NCI-H1694 (cell line): ENCODE data around the gene ATG4B.
"Not testable (repeated sequence)": the region's sequence is repeated elsewhere in the genome, so short reads cannot be mapped to it uniquely, and the experiment has no call there.

ENCODE experiments used
- DNase-seq: peaks from one replicate; lab custom pipeline; 2025; lab: John Stamatoyannopoulos, UW

Gene ATG4B

DNA sequence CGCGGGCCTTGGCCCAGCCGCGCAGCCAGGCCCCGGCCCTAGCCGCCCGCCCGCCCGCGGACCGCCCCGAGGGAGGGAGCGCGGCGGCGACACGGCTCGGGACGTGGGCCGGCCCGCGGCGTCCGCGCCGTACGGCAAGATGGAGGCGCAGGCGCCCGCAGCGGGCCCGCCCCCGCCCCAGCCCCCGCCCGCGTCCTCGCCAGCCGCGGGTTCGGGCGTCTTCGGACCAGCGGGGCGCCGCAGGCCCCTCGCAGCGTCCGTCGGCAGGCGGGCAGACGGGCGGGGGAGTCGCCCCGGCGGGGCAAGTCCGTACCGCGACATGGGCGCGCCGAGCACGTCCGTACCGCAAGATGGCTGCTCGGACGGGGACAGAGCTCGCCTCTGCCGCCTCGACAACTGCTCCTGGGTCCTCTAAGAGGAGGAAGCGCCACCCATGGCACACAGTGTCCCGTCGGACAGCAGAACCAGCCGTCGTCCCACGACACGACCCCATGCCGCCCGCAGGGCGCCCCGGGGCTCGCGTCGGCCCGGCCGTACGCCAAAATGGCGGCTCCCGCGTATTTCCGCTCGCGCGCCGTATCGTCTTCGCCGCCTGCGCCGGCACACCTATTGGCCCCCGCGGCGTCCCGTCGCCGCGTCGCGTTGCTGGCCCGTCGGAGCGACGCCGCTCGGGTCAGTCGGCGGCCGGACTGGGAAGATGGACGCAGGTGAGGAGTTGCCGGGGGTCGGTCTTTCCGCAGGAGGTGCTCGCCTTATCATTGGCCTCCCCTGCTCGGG lies at the start of gene ATG4B, which contains the start of gene THAP4:
TSS of gene ATG4B (plus strand) at position 676 of the 777 bp plus-strand sequence. CDS start at position 698, 22 bp downstream.
TSS of gene THAP4 (minus strand) at position 141 of the 777 bp plus-strand sequence. CDS start 141 bp downstream, outside the sequence.
- no peak for DNase-seq

DNA sequence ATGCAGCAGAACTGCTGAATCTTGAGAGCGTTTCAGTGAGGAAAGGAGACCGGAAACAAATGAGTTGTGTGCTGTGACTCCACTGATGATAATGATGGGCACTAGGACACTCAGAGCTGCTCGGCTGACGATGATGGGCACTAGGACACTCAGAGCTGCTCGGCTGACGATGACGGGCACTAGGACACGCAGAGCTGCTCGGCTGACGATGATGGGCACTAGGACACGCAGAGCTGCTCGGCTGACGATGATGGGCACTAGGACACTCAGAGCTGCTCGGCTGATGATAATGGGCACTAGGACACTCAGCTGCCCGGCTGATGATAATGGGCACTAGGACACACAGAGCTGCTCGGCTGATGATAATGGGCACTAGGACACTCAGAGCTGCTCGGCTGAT lies 47.6 kb upstream of the ATG4B start:
- DNase-seq = not testable (repeated sequence)

DNA sequence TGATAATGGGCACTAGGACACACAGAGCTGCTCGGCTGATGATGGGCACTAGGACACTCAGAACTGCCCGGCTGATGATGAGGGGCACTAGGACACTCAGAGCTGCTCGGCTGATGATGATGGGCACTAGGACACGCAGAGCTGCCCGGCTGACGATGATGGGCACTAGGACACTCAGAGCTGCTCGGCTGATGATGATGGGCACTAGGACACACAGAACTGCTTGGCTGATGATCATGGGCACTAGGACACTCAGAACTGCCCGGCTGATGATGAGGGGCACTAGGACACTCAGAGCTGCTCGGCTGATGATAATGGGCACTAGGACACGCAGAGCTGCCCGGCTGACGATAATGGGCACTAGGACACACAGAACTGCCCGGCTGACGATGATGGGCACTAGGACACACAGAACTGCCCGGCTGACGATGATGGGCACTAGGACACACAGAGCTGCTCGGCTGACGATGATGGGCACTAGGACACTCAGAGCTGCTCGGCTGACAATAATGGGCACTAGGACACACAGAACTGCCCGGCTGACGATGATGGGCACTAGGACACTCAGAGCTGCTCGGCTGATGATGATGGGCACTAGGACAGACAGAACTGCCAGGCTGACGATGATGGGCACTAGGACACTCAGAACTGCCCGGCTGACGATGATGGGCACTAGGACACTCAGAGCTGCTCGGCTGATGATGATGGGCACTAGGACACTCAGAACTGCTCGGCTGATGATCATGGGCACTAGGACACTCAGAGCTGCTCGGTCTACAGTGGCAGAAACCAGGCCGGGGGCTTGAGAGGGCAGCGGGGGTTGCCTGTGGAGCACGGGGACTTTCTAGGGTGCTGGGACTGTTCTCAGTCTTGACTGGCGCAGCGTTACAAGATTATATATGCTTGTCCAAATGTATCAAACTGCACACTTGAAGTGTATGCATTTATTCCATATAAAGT lies 46.7 kb upstream of the ATG4B start:
- DNase-seq = not testable (repeated sequence)

DNA sequence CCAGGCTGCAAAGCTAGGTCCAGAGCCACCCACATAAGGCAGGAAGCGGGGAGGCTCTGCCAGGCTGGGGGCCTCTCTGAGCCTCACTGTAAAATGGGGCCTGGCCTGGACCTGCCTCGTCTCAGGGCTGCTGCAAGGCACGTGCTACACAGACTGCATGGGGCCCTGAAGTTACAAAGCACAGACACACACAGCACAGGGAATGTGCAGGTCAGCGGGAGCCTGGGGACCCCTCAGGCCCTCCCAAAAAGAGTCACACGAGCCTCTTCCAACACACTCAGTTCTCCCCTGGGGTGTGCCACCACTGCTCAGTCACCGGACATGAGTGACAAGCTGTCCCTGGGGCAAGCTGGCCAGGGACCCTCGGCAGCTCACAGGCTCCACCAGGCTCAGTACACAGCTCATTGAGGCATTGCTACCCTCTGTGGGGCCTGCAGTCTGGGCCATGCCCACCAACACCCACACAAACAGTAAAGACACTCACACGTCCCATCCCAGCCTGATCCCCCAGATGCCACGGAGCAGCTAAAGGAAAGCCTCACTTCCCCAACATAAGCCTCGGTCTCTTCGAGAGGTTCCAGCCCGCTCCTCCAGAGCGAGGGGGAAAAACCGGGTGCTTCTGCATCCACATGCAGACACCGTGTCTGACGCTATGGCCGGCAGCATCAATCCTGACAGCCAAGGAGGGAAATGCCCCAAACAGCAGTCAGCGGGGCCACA lies 45.2 kb upstream of the ATG4B start:
- no peak for DNase-seq

DNA sequence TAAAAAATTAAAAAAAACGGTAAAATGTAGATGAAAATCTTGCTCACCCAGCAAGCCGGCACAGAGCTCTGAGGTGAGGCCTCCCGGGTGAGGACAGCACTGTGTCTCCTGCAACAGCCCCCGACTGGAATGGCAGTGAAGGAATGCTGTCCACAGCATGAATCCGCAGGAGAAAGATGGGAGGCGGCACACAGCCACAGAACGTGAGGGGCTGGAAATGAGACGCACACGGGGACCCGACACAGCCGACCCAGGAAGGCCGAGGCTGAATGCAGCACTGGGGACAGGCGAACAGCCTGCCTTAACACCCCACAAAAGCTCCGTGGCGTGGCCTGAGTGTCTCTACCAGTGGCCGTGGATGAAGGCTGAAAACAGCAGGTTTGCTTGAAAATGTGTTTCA lies 44.2 kb upstream of the ATG4B start:
- DNase-seq = no peak

DNA sequence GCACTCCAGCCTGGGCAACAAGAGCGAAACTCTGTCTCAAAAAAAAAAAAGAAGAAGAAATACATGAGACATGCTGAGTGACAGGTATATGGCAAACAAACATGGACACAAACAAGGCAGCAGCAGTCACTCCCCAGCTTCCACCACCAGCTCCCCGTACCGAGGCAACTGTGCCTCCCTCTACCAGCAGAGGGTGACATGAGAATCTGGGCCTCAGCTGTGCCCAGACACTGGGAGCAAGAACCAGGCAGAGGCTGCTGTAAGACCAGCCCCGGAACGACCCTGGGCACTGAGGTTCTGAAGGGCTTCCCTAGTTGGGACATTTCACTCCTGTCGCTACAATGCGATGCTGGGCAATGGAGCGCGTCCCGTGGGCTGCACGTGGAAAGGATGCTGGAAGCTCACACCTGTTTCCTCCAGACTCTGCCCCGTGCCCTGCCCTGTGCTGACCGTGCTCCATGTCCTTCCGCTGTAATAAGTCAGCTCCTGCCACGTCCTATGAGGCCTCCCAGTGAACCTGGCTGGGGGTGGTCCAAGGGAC lies 41.8 kb upstream of the ATG4B start:
- peak; percentile 16 for DNase-seq

DNA sequence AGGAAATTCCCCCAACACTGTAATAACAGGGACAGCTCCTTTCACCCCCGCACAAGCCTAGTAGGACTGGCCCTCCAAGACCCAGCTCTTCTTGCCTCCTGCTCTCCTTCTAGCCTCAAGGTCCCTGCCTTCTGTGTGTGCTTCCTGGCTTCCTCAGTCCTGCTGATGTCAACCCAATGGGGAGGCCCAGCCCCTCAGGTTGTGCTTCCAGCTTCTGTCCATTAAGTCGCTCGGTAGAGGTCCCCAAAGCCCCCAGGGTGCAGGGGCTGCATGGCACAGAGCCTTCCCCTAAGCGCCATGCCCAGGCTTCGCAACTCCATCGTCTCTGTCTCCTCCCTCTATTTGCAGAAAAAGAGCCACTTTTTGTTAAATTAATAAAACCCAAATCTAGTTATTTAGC lies 39.9 kb upstream of the ATG4B start:
- no peak for DNase-seq

DNA sequence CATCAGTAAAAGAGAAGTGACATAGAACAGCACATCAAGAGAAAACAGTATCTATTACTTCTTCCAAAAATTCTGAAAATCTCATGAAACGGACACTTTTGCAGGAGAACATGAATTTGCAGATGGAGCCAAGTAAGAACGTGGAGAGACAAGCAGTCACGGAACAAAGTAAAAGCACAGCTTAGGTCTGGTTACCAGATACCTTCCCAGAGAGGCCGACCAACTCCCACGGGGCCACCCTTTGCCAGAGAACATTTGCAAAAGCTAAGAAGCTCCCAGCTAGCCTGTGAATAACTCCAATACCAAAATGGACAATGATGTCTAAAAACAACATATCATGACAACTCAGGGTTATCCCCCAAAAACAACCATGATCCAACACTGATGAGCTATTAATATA lies 39.4 kb upstream of the ATG4B start:
- no peak for DNase-seq

DNA sequence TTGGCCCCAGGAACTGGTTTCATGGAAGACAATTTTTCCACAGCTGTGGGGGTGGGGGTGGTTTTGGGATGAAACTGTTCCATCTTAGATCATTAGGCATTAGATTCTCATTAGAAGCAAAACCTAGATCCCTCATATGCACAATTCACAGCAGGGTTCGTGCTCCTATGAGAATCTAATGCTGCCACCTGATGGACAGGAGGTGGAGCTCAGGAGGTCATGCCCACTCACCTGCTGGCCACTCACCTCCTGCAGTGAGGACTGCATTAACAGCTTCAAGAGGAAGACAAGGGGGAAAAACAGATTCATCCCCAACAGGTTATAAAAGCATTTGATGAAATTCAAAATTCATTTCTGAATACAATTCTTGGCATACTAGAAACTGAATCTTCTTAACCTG lies 39.0 kb upstream of the ATG4B start:
- no peak for DNase-seq

DNA sequence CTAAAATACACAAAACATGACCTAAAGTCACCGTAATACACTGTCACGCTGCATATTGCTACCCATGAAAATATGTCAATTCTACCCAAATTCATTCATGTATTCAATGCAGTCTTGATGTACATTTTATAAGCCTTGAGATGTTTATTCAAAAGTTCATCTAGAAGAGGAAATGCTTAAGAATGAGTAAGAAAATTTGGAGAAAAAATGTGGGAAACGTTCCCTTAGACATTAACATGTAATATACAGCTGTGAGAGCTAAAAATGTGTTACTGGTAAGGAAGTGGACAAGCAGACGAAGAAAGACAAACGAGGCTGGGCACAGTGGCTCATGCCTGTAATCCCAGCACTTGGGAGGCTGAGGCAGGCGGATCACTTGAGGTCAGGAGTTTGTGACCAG lies 37.9 kb upstream of the ATG4B start:
- no peak for DNase-seq

DNA sequence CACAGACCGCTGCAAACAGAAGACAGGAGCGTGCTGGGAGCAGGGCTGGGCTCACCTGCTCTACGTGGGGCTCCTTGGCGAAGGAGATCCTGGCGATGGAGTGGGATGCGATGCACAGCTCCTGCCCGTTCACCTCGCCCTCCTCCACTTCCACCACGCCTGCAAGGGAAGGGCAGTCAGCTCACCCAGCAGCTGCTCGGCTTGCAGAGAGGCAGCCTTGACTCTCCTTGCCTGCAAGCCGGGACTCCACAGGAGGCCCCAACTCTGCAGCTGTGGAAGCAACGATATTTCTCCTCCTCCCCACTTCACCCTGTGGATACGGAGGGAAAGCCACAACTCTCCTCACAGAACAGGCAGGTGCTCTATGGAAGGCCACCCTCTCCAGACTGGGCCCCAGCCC lies 35.7 kb upstream of the ATG4B start:
- DNase-seq = no peak

DNA sequence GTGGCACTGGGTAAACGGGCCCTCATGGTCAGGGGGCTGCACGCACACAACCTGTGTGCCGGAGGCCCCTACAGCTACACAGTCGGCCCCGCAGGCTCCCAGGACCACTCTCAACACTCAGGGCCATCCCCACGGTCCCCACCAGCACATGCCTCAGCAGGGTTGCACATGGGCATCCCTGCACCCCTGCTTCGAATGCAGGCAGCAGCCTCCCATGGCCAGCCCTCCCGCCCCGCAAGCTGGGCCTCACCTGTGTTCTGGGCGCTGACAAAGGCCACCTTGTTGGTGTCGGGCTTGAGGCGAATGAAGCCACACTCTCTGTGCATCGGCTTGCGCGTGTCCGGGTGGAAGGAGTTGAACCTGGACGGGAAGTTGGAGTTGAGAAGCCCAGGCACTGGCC lies 34.8 kb upstream of the ATG4B start:
- no peak for DNase-seq

DNA sequence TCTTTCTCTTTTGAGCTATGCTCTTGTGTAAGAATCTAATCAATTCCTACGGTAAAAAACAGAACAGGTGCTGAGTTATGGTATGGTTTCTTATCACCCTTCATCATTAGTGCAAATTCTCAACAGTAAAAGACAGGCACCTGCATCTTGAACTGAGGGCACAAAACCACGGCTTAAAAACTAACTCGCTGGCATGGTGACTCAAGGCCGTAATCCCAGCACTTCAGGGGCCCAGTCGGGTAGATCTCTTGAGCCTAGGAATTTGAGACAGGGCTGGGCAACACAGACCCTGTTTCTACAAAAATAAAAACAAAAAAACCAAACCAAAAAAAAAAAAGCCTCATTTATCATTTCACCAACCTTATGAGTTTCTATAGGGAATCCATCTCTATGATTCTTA lies 33.8 kb upstream of the ATG4B start:
- no peak for DNase-seq

DNA sequence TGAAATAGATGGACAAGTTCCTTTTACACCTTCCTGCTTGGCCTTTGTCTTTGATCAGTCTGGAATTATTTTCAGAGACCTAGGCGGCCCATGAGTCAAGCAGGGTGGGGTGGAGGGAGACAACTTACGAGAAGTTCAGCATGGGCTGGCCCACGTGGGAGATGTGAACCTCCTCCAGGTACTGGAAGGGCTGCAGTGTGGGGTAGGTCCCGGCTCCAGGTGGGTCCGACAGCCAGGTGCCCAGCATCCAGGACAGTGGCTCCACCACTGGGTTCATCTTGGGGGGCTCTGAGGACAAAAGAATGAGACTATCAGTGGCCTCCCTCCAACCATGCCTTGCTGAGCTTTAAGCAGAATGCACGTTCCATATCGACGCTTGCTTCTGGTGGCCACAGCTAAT lies 31.3 kb upstream of the ATG4B start:
- DNase-seq = no peak

DNA sequence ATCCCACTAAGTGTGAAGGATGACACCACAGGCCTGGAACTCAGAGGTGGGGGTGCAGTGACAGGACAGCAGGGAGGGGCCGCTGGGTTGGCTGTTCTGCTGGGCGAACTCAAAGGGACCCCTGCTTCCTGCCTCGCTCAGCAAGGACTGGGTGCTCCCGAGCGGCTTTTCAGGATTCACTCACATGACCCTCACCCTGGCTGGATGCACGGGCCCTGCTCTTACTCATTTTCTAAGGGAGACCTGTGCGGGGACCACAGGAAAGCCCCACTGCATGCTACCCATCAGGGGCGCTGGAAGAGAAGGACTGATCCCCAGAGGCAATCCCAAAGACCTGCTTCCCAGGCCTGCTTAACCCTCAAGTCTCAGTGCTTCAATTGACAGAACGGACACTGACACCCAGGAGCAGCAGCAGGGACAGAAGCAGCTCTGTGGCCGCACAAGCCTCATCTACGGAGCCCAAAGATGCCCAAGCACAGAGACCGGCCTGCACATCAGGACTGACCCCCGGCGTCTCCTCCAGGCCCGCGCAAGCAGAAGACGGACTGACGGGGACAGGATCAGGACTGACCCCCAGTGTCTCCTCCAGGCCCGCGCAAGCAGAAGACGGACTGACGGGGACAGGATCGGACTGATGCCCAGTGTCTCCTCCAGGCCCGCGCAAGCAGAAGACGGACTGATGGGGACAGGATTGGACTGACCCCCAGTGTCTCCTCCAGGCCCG lies 30.2 kb upstream of the ATG4B start:
- no peak for DNase-seq

DNA sequence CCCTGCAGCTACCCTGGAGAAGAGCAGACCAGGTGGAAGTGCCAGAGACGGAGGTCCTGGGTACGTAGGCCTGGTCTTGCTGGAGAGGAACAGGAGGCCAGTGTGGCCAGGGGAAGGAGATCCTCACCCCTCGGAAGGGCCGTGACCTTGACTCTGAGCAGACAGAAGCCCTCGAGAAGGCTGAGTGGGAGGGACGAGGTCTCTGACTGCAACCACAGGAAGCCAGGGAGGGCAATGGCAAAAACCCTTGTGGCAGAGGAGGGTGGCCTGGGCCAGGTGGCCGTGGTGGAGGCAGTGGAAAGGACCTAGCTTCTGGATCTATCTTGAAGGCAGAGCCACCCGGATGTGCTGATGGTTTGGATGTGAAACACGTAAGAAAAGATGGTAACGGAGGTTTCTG lies 28.6 kb upstream of the ATG4B start:
- no peak for DNase-seq

DNA sequence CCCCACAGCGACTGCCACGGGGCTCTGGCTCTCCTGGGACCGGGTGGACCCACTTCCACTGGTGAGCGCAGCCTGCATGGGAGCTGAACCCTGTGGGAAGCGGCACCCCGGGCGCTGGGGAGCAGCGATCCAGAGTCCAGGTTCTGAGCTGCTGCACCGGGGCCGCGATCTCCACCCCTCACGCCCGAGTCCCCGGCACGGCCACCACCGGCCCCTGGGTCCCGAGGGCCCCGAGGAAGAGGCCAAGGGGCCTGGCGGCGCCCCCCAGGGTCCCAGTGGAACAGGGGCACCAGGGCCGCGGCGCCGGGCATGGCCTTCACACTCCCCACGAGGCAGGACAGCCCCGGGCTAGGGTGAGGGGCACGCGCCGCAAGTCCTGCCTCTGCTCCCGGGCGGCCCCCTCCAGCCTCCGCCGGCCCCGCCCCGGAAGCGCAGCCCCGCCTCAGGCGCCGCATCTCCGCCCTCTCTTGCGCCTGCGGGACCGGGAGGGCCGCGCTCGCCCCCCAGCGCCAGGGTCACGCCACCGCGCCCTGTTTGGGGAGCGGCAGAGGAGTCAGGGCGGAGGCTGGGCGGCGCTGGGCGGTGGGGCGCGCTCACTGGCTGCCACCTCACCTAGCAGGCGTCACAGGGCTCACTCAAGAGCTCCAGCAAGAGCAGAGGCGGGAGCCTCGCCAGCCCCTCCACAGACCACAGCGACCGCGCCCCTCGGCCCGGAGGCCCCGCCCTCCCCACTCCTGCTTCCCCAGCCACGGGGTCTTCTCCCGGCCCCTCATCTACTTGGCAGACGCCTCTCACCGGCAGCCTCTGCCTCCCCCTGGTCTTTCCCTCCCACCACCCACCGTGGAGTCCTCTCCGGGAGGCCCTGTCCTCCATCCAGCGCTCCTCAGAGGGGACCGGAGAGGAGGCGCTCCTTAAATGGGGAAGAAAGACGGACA lies 27.4 kb upstream of the ATG4B start:
- no peak for DNase-seq

DNA sequence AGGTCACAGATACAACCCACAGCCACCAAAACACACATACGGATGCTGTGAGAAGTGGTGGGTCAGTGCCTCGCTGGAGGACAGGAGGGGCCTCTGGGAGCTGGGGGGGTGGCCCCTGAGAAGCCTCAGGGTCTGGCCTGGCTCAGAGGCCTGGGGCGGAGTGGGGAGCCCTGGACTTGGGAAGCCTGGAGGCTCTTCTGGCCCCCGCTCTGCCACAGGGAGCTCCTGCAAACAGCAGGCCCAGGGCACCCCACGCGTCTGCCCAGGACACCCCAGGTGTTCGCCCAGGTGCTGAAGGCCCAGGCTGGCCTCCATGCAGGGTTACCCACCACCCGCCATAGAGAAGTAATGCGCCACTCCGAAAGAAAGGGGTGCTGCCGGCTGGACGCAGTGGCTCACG lies 26.4 kb upstream of the ATG4B start:
- DNase-seq = no peak

DNA sequence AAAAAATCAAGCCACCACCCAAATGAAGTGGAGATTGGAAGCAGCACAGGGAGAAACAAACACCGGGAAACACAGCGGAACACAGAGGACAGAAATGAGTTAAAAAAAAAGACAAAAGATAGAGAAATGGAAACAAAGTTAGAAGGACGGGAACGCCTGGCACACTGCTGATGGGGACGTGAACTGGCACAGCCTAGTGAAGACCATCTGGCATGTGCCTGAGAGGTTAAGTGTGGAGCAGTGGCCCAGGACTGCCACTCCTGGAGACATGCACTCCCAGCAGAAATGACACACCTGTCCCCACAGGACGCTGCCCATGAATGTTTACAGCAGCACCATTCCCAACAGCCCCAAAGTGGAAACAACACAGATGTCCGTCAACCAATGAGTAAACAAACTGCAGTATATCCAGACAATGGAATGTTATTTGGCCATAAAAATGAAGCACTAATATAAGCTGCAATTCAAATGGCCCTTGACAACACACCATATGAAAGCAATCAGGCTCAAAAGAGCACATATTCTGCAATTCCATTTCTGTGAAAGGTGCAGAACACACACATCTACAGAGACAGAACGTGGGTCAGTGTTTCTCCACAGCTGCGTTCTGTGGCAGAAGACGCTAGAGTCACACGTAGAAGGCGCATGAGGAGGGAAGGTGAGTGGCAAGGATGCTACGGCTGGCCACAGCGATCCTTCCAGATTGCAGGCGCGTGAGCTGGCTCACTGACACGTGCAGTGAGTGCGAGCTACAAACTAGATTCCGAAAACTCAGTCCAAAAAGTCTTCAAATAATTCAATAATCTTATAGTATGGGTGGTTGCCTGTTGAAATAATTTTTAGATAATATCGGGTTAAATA lies 25.1 kb upstream of the ATG4B start:
- no peak for DNase-seq
